ENCODE results near the gene OR7A17.

Gene OR7A17

GRCh38 chr19:14886032-14886431, at the start of gene OR7A17:
Gene OR7A17 (minus strand): TSS chr19:14886132. CDS start chr19:14881355, 4,777 bp downstream.
- no peak for DNase-seq (ENCODE audit: low read depth in 3 of 3, low spot score in 1 of 3)

GRCh38 chr19:14933506-14933905, 47.6 kb upstream of the OR7A17 start:
- no peak for DNase-seq (ENCODE audit: low read depth in 3 of 3, low spot score in 1 of 3)

- no peak for DNase-seq (ENCODE audit: low read depth in 3 of 3, low spot score in 1 of 3)
Measured at GRCh38 chr19:14916848-14917247, 30.9 kb upstream of the OR7A17 start.

- DNase-seq (ENCODE audit: low read depth in 3 of 3, low spot score in 1 of 3): no peak
Measured at GRCh38 chr19:14915116-14915515, 29.2 kb upstream of the OR7A17 start.

GRCh38 chr19:14906711-14907110, 20.8 kb upstream of the OR7A17 start:
- DNase-seq (ENCODE audit: low read depth in 3 of 3, low spot score in 1 of 3): no peak

- no peak for DNase-seq (ENCODE audit: low read depth in 3 of 3, low spot score in 1 of 3)
Measured at GRCh38 chr19:14901675-14902260, 15.8 kb upstream of the OR7A17 start.

GRCh38 chr19:14890643-14891379, 4.9 kb upstream of the OR7A17 start:
- no peak for DNase-seq (ENCODE audit: low read depth in 3 of 3, low spot score in 1 of 3)

- DNase-seq (ENCODE audit: low read depth in 3 of 3, low spot score in 1 of 3): no peak
Measured at GRCh38 chr19:14889994-14890642, 4.2 kb upstream of the OR7A17 start.

GRCh38 chr19:14871619-14872230, 14.2 kb downstream of the OR7A17 start:
- no peak for DNase-seq (ENCODE audit: low read depth in 3 of 3, low spot score in 1 of 3)

- DNase-seq (ENCODE audit: low read depth in 3 of 3, low spot score in 1 of 3): no peak
Measured at GRCh38 chr19:14868497-14868896, 17.4 kb downstream of the OR7A17 start.

GRCh38 chr19:14848822-14849221, 37.1 kb downstream of the OR7A17 start, which contains the start of gene OR7A10:
Gene OR7A10 (minus strand): TSS chr19:14848922. CDS start chr19:14841877, 7,045 bp downstream.
- DNase-seq (ENCODE audit: low read depth in 3 of 3, low spot score in 1 of 3): no peak

- no peak for DNase-seq (ENCODE audit: low read depth in 3 of 3, low spot score in 1 of 3)
Measured at GRCh38 chr19:14843578-14843977, 42.4 kb downstream of the OR7A17 start.

GRCh38 chr19:14843169-14843568, 42.8 kb downstream of the OR7A17 start:
- DNase-seq (ENCODE audit: low read depth in 3 of 3, low spot score in 1 of 3): no peak

- no peak for DNase-seq (ENCODE audit: low read depth in 3 of 3, low spot score in 1 of 3)
Measured at GRCh38 chr19:14840206-14840605, 45.7 kb downstream of the OR7A17 start.

- no peak for DNase-seq (ENCODE audit: low read depth in 3 of 3, low spot score in 1 of 3)
Measured at GRCh38 chr19:14837391-14837790, 48.5 kb downstream of the OR7A17 start.

GRCh38 chr19:14835011-14835410, 50.9 kb downstream of the OR7A17 start, which contains the start of the genes OR7A5 and OR7C1:
Gene OR7A5 (minus strand): TSS chr19:14835185. CDS start chr19:14828241, 6,944 bp downstream.
Gene OR7C1 (minus strand): TSS chr19:14835185. CDS start chr19:14800136, 35,049 bp downstream.
- DNase-seq (ENCODE audit: low read depth in 3 of 3, low spot score in 1 of 3): no peak

- no peak for DNase-seq (ENCODE audit: low read depth in 3 of 3, low spot score in 1 of 3)
Measured at GRCh38 chr19:14830702-14831101, 55.2 kb downstream of the OR7A17 start.

Data from stimulated activated CD4-positive, alpha-beta T cell treated with anti-CD3 and anti-CD28 coated beads, TNF-alpha, amount 100 ng/mL, for 1 hour (primary cell).